HT-29 (cell line): ENCODE measurements around the gene TDO2. TPM values are rescaled to one million over a fixed set of nuclear protein-coding genes. Genes with fewer than 3 reads are reported as not detected.

Experiments used
- DNase-seq: peaks from one replicate; pipeline ENCODE4 v3.0.0-alpha.2; 2015; ENCODE audit warnings: low spot score
- total RNA-seq: library from RNA; depleted of rRNA; stranded (reverse); fragments of >200 nt; shearing (Covaris generic); gene quantifications from 2 replicates; pipeline ENCODE4 v1.2.3, GENCODE V29; 2014; rRNA removed

TDO2 gene
- total RNA-seq, 1 experiment from 2014 or later = 0.64 TPM

- peak; percentile 93 for DNase-seq
Observed at GRCh38 chr4:155953151-155954117, 49.9 kb downstream of the TDO2 start, which contains the start of gene CTSO. Gene CTSO (minus strand): TSS chr4:155953866. CDS start chr4:155953847, 19 bp downstream.

GRCh38 chr4:155954118-155954685, 50.7 kb downstream of the TDO2 start:
- DNase-seq = no peak

GRCh38 chr4:155954939-155955338, 51.4 kb downstream of the TDO2 start:
- DNase-seq = peak; percentile 30

- no peak for DNase-seq
Observed at GRCh38 chr4:155956461-155956860, 53.0 kb downstream of the TDO2 start.

GRCh38 chr4:155959417-155959816, 55.9 kb downstream of the TDO2 start:
- DNase-seq = no peak

- DNase-seq = no peak
Observed at GRCh38 chr4:155960522-155960921, 57.0 kb downstream of the TDO2 start.

- no peak for DNase-seq
Observed at GRCh38 chr4:155961575-155961974, 58.1 kb downstream of the TDO2 start.

- DNase-seq = no peak
Observed at GRCh38 chr4:155962767-155963166, 59.3 kb downstream of the TDO2 start.

- no peak for DNase-seq
Observed at GRCh38 chr4:155964016-155964891, 60.8 kb downstream of the TDO2 start.

- DNase-seq = no peak
Observed at GRCh38 chr4:155966171-155966570, 62.7 kb downstream of the TDO2 start.

- DNase-seq = no peak
Observed at GRCh38 chr4:155966731-155967395, 63.4 kb downstream of the TDO2 start.

Other genes with a start within 250 kb of the TDO2 start
- 0.21 and 0.61 TPM in 2 replicates for gene GUCY1A1, start 236.8 kb upstream of the TDO2 start, total RNA-seq
- not detected in 2 replicates for gene GUCY1B1, start 144.7 kb upstream of the TDO2 start, total RNA-seq
- not detected in 2 replicates for gene ASIC5, start 37.4 kb upstream of the TDO2 start, total RNA-seq
- 1.3 and 1.7 TPM in 2 replicates for gene CTSO, start 50.2 kb downstream of the TDO2 start, total RNA-seq